ENCODE measurements around the gene LRRC59. TPM values are rescaled to one million over a fixed set of nuclear protein-coding genes. Genes with fewer than 3 reads are reported as not detected.

The LRRC59 gene
- total and polyA plus RNA-seq, 2 experiments from 2014 or later: 105 to 121 TPM

DNA sequence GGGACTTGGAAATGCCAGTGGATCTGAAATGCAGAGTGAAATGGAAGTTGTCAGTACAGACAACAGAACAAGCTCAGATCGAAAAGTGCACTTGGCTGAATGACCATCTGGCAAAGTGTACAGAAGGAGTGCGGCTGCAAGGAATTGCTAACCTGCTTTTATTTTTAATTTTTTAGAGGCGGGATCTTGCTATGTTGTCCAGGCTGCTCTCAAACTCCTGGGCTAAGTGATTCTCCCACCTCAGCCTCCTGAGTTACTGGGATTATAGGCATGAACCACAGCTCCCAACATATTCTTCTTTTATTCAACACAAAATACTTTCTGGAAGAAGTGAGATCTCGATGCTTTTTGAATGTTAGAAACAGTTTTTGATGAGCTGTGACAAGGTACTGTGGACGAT is 3.6 kb downstream of the LRRC59 start:
- H3K4me3 ChIP-seq: no peak overlapping the region
- no peaks in the 10 kb centered on the region for H3K9me2 ChIP-seq (replicated peaks; ENCODE audit: insufficient read depth)
- no peak overlapping the region for H3K27ac ChIP-seq
- no peaks in the 10 kb centered on the region for H3K27me3 ChIP-seq
- peaks cover 46% of the 10 kb centered on the region for H3K79me2 ChIP-seq
- DNase-seq (ENCODE audit: low spot score): no peak
- peaks cover 12% of the 10 kb centered on the region for H3K4me1 ChIP-seq (ENCODE audit: insufficient read depth)
- no peak overlapping the region for H2AFZ ChIP-seq
- H4K20me1 ChIP-seq (ENCODE audit: insufficient read depth, poor library complexity, severe bottlenecking): peaks cover 24% of the 10 kb centered on the region
- H3K9me3 ChIP-seq (ENCODE audit: low read depth): no peaks in the 10 kb centered on the region
- H3K4me2 ChIP-seq: no peak overlapping the region
- TF ChIP-seq EZH2 (IDR thresholded peaks at IDR 0.05; ENCODE audit: borderline replicate concordance): no peak
- no peak for TF ChIP-seq CTCF (IDR thresholded peaks at IDR 0.05; ENCODE audit: poor library complexity)
- no peak for TF ChIP-seq EZH2phosphoT487 (IDR thresholded peaks at IDR 0.05; ENCODE audit: low read depth, severe bottlenecking, unreplicated experiment)
- 96% methylated on average over 5 of the region's 5 CpGs for WGBS (ENCODE audit: low lambda C conversion rate, missing lambda C conversion rate)
- H3K36me3 ChIP-seq (replicated peaks; ENCODE audit: insufficient read depth, low read depth): no peaks in the 10 kb centered on the region

DNA sequence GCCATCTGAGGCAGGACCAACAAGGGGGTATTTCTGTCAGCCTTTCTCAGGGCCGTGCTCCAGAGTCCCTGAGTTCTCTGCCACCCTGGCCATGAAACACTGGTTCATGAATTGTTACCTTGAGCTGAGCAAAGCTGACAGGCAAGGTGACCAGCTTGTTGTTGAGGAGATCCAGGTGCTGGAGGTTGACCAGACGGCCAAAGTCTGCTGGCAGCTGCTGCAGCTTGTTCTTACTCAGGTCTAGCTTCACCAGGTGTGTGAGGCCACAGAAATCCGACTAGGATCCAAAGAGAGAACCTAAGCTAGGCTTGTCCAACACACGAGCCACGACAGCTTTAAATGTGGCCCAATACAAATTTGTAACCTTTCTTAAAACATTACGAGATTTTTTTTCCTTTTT is 4.7 kb downstream of the LRRC59 start:
- Histone ChIP-seq H3K27me3 (no peaks in the 10 kb centered on the region), H4K20me1 (ENCODE audit: insufficient read depth, poor library complexity, severe bottlenecking) (peaks cover 24% of the 10 kb centered on the region), H3K4me1 (ENCODE audit: insufficient read depth) (peaks cover 12% of the 10 kb centered on the region), H3K79me2 (peaks cover 46% of the 10 kb centered on the region), H3K4me3 (no peak overlapping the region), H3K27ac (no peak overlapping the region), H2AFZ (no peak overlapping the region), H3K9me3 (ENCODE audit: low read depth) (no peaks in the 10 kb centered on the region), H3K9me2 (replicated peaks; ENCODE audit: insufficient read depth) (no peaks in the 10 kb centered on the region), H3K4me2 (no peak overlapping the region), H3K36me3 (replicated peaks; ENCODE audit: insufficient read depth, low read depth) (peaks cover 3% of the 10 kb centered on the region)
- TF ChIP-seq EZH2phosphoT487 (IDR thresholded peaks at IDR 0.05; ENCODE audit: low read depth, severe bottlenecking, unreplicated experiment) (no peak), CTCF (IDR thresholded peaks at IDR 0.05; ENCODE audit: poor library complexity) (no peak), EZH2 (IDR thresholded peaks at IDR 0.05; ENCODE audit: borderline replicate concordance) (no peak)
- no peak for DNase-seq (ENCODE audit: low spot score)
- WGBS (ENCODE audit: low lambda C conversion rate, missing lambda C conversion rate): 94% methylated on average over 6 of the region's 6 CpGs

- no peak overlapping the region for H2AFZ ChIP-seq
- H3K79me2 ChIP-seq: peaks cover 18% of the 10 kb centered on the region
- H3K9me2 ChIP-seq (replicated peaks; ENCODE audit: insufficient read depth): no peaks in the 10 kb centered on the region
- H3K4me2 ChIP-seq: no peak overlapping the region
- no peak overlapping the region for H3K4me3 ChIP-seq
- no peaks in the 10 kb centered on the region for H3K27me3 ChIP-seq
- H3K9me3 ChIP-seq (ENCODE audit: low read depth): no peaks in the 10 kb centered on the region
- no peak for TF ChIP-seq EZH2 (IDR thresholded peaks at IDR 0.05; ENCODE audit: borderline replicate concordance)
- TF ChIP-seq EZH2phosphoT487 (IDR thresholded peaks at IDR 0.05; ENCODE audit: low read depth, severe bottlenecking, unreplicated experiment): no peak
- TF ChIP-seq CTCF (IDR thresholded peaks at IDR 0.05; ENCODE audit: poor library complexity): no peak
- WGBS (ENCODE audit: low lambda C conversion rate, missing lambda C conversion rate): over 99% methylated on average over 6 of the region's 6 CpGs
- DNase-seq (ENCODE audit: low spot score): no peak
- H4K20me1 ChIP-seq (ENCODE audit: insufficient read depth, poor library complexity, severe bottlenecking): peaks cover 5% of the 10 kb centered on the region
- no peaks in the 10 kb centered on the region for H3K4me1 ChIP-seq (ENCODE audit: insufficient read depth)
- H3K27ac ChIP-seq: no peak overlapping the region
- peaks cover 5% of the 10 kb centered on the region for H3K36me3 ChIP-seq (replicated peaks; ENCODE audit: insufficient read depth, low read depth)
Measured at GRCh38 chr17:50389534-50389933, 7.8 kb downstream of the LRRC59 start.

DNA sequence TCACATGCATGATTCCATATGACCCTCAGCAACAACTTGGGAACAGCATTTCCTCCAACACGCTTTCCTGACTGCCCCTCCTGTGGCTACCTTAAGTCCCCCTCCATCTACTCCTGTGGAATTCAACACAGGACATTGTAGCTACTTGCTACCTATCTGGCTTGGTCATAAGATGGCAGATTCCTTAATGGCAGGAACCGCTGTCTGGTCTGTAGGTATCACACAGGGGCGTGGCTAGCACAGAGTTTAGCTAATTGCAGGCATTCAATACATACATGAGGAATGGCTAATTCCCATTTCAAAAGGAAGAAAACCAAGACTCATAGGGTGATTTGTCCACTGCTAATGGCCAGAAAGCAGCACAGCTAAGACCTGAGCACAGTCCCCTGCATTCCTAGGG is 8.6 kb downstream of the LRRC59 start:
- H3K27me3 ChIP-seq: no peaks in the 10 kb centered on the region
- H3K27ac ChIP-seq: no peak overlapping the region
- H3K4me3 ChIP-seq: no peak overlapping the region
- H3K79me2 ChIP-seq: peaks cover 10% of the 10 kb centered on the region
- H2AFZ ChIP-seq: no peak overlapping the region
- no peak for DNase-seq (ENCODE audit: low spot score)
- TF ChIP-seq EZH2phosphoT487 (IDR thresholded peaks at IDR 0.05; ENCODE audit: low read depth, severe bottlenecking, unreplicated experiment) (no peak), EZH2 (IDR thresholded peaks at IDR 0.05; ENCODE audit: borderline replicate concordance) (no peak), CTCF (IDR thresholded peaks at IDR 0.05; ENCODE audit: poor library complexity) (no peak)
- H3K4me2 ChIP-seq: no peak overlapping the region
- peaks cover 3% of the 10 kb centered on the region for H4K20me1 ChIP-seq (ENCODE audit: insufficient read depth, poor library complexity, severe bottlenecking)
- no peaks in the 10 kb centered on the region for H3K9me2 ChIP-seq (replicated peaks; ENCODE audit: insufficient read depth)
- 98% methylated on average over 3 of the region's 3 CpGs for WGBS (ENCODE audit: low lambda C conversion rate, missing lambda C conversion rate)
- H3K4me1 ChIP-seq (ENCODE audit: insufficient read depth): no peaks in the 10 kb centered on the region
- peaks cover 5% of the 10 kb centered on the region for H3K36me3 ChIP-seq (replicated peaks; ENCODE audit: insufficient read depth, low read depth)
- no peaks in the 10 kb centered on the region for H3K9me3 ChIP-seq (ENCODE audit: low read depth)
